Measurements from ENCODE around the gene ADA. TPM values are rescaled to one million over a fixed set of nuclear protein-coding genes. Genes with fewer than 3 reads are reported as not detected.

The ADA gene
- total and polyA plus RNA-seq, 2 of the 13 experiments (the other 11 are each of a cell fraction or from before 2014, with no cell fraction given) = 2.5 to 11.3 TPM

GRCh38 chr20:44609516-44610312 is 41.8 kb downstream of the ADA start (continued):
- TF ChIP-seq BRCA1 (CRISPR knock-in tag; IDR thresholded peaks at IDR 0.05) (peak; percentile 68; the same call in 1 of the 2 replicates), PHF8 (CRISPR knock-in tag; IDR thresholded peaks at IDR 0.05) (peak; percentile 87), EHMT2 (IDR thresholded peaks at IDR 0.05; ENCODE audit: borderline replicate concordance, low read depth, low read length) (no peak), NCOA1 (CRISPR knock-in tag; IDR thresholded peaks at IDR 0.05) (peak; percentile 79; the same call in 1 of the 2 replicates), SNAPC2 (CRISPR knock-in tag; IDR thresholded peaks at IDR 0.05) (no peak), SUZ12 (IDR thresholded peaks at IDR 0.05; ENCODE audit: low read depth, low read length) (no peak), TEAD3 (CRISPR knock-in tag; optimal IDR thresholded peaks at IDR 0.05; ENCODE audit: borderline replicate concordance) (peak; percentile 73), ZFP41 (CRISPR knock-in tag; IDR thresholded peaks at IDR 0.05; ENCODE audit: borderline replicate concordance) (peak; percentile 9; the same call in 1 of the 2 replicates), HNRNPUL1 (IDR thresholded peaks at IDR 0.05; ENCODE audit: low read depth, low read length) (no peak), ZNF468 (CRISPR knock-in tag; IDR thresholded peaks at IDR 0.05) (no peak; the same call in 1 of the 2 replicates), CBX1 (IDR thresholded peaks at IDR 0.05; ENCODE audit: low read depth) (no peak), FOXK2 (IDR thresholded peaks at IDR 0.05) (no peak), TARDBP (CRISPR knock-in tag; IDR thresholded peaks at IDR 0.05) (0 out of 2 replicates have a peak, but pooled peaks have one; percentile 69), TBX2 (CRISPR knock-in tag; IDR thresholded peaks at IDR 0.05; ENCODE audit: borderline replicate concordance) (peak; percentile 89), ZNF124 (CRISPR knock-in tag; IDR thresholded peaks at IDR 0.05) (peak; percentile 67)
- TF ChIP-seq, protein P1, sequence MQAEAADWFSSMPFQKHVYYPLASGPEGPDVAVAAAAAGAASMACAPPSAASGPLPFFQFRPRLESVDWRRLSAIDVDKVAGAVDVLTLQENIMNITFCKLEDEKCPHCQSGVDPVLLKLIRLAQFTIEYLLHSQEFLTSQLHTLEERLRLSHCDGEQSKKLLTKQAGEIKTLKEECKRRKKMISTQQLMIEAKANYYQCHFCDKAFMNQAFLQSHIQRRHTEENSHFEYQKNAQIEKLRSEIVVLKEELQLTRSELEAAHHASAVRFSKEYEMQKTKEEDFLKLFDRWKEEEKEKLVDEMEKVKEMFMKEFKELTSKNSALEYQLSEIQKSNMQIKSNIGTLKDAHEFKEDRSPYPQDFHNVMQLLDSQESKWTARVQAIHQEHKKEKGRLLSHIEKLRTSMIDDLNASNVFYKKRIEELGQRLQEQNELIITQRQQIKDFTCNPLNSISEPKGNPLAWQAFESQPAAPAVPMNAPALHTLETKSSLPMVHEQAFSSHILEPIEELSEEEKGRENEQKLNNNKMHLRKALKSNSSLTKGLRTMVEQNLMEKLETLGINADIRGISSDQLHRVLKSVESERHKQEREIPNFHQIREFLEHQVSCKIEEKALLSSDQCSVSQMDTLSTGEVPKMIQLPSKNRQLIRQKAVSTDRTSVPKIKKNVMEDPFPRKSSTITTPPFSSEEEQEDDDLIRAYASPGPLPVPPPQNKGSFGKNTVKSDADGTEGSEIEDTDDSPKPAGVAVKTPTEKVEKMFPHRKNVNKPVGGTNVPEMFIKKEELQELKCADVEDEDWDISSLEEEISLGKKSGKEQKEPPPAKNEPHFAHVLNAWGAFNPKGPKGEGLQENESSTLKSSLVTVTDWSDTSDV (CRISPR knock-in tag; IDR thresholded peaks at IDR 0.05) = no peak; the same call in 1 of the 2 replicates
- TF ChIP-seq, protein P2, sequence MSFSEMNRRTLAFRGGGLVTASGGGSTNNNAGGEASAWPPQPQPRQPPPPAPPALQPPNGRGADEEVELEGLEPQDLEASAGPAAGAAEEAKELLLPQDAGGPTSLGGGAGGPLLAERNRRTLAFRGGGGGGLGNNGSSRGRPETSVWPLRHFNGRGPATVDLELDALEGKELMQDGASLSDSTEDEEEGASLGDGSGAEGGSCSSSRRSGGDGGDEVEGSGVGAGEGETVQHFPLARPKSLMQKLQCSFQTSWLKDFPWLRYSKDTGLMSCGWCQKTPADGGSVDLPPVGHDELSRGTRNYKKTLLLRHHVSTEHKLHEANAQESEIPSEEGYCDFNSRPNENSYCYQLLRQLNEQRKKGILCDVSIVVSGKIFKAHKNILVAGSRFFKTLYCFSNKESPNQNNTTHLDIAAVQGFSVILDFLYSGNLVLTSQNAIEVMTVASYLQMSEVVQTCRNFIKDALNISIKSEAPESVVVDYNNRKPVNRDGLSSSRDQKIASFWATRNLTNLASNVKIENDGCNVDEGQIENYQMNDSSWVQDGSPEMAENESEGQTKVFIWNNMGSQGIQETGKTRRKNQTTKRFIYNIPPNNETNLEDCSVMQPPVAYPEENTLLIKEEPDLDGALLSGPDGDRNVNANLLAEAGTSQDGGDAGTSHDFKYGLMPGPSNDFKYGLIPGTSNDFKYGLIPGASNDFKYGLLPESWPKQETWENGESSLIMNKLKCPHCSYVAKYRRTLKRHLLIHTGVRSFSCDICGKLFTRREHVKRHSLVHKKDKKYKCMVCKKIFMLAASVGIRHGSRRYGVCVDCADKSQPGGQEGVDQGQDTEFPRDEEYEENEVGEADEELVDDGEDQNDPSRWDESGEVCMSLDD (CRISPR knock-in tag; IDR thresholded peaks at IDR 0.05; ENCODE audit: borderline replicate concordance) = no peak
- TF ChIP-seq, protein P3, sequence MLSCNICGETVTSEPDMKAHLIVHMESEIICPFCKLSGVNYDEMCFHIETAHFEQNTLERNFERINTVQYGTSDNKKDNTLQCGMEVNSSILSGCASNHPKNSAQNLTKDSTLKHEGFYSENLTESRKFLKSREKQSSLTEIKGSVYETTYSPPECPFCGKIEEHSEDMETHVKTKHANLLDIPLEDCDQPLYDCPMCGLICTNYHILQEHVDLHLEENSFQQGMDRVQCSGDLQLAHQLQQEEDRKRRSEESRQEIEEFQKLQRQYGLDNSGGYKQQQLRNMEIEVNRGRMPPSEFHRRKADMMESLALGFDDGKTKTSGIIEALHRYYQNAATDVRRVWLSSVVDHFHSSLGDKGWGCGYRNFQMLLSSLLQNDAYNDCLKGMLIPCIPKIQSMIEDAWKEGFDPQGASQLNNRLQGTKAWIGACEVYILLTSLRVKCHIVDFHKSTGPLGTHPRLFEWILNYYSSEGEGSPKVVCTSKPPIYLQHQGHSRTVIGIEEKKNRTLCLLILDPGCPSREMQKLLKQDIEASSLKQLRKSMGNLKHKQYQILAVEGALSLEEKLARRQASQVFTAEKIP (CRISPR knock-in tag; IDR thresholded peaks at IDR 0.05; ENCODE audit: borderline replicate concordance) = no peak

Data from HepG2 (cell line).